Lung (tissue), 12 donors: ENCODE results near the gene TOLLIP. TPM values are rescaled to one million over a fixed set of nuclear protein-coding genes. Genes with fewer than 3 reads are reported as not detected.

Experiments used
- ATAC-seq: fragments of 200-7000 bp; cut with Tn5 transposase; one replicate; pipeline ENCODE4 v1.9.1; 2020; ENCODE audit warnings: moderate number of reproducible peaks; ENCODE audit not compliant: insufficient read depth, low FRiP score
- DNase-seq, 3 donors: peaks; one replicate each; pipeline ENCODE4 v3.0.0-alpha.2; 2013 to 2017
- H3K27ac ChIP-seq, 2 donors: one replicate each; pipeline ENCODE4 v1.5.1; 2013; ENCODE audit warnings: mild to moderate bottlenecking in 2 of 2, moderate library complexity in 2 of 2, control low read depth in 1 of 2, inconsistent platforms in 1 of 2, low read depth in 1 of 2, low read length in 1 of 2
- H3K27me3 ChIP-seq, 3 donors: one replicate each; pipeline ENCODE4 v1.5.1; 2013; ENCODE audit warnings: low read length in 2 of 3; ENCODE audit not compliant: control insufficient read depth in 3 of 3, insufficient read depth in 3 of 3
- H3K36me3 ChIP-seq, 4 donors: one replicate each; pipeline ENCODE4 v1.5.1; 2013; ENCODE audit warnings: low read length in 4 of 4, mild to moderate bottlenecking in 1 of 4, moderate library complexity in 1 of 4; ENCODE audit not compliant: control insufficient read depth in 4 of 4, insufficient read depth in 4 of 4
- H3K4me1 ChIP-seq, 5 donors: one replicate each; pipeline ENCODE4 v1.5.1; 2013; ENCODE audit warnings: low read length in 5 of 5, mild to moderate bottlenecking in 2 of 5, moderate library complexity in 1 of 5; ENCODE audit not compliant: control insufficient read depth in 5 of 5, insufficient read depth in 5 of 5
- H3K4me3 ChIP-seq: one replicate; pipeline ENCODE4 v1.5.1; 2013; ENCODE audit warnings: mild to moderate bottlenecking, control low read depth, moderate library complexity
- H3K9ac ChIP-seq, 2 donors: one replicate each; pipeline ENCODE4 v1.5.1; 2013; ENCODE audit warnings: low read length in 2 of 2, control low read depth in 1 of 2; ENCODE audit not compliant: insufficient read depth in 1 of 2
- H3K9me3 ChIP-seq, 4 donors: one replicate each; pipeline ENCODE4 v1.5.1; 2013; ENCODE audit warnings: low read length in 3 of 4, mild to moderate bottlenecking in 1 of 4, moderate library complexity in 1 of 4; ENCODE audit not compliant: control insufficient read depth in 4 of 4, insufficient read depth in 3 of 4
- CTCF ChIP-seq: IDR thresholded peaks from 2 replicates; pipeline ENCODE4 v1.5.1; 2012; ENCODE audit warnings: mild to moderate bottlenecking; ENCODE audit errors: control extremely low read depth, extremely low read depth
- WGBS, 2 donors: extraction: QIAGEN DNeasy Blood & Tissue Kit; methylation state at CpG; one replicate each; pipeline ENCODE4 v1.1.7; 2013; 5-methylcytosine and 5-hydroxymethylcytosine counted together
- polyA plus RNA-seq, 2 donors: library from polyadenylated mRNA; stranded (reverse); fragments of 200-250 nt; gene quantifications; one replicate each; pipeline ENCODE4 v1.2.1, GENCODE V29; 2013
- total RNA-seq, 2 donors: library from RNA; depleted of rRNA in 1 of 2; stranded (reverse); fragments of >200 nt in 1 of 2; gene quantifications; one replicate each; pipeline ENCODE4 v1.2.1, GENCODE V29; 2014 to 2021
- donor health status: control.
- donor health status: control.
- donor health status: Bipolar disorder and iron deficiency.
- donor health status: healthy.
- donor health status: DM: yes; HTN: yes; CAD: no.

The TOLLIP gene
- total and polyA plus RNA-seq, 4 donors = 26.9 to 79.4 (median 43.4) TPM

DNA sequence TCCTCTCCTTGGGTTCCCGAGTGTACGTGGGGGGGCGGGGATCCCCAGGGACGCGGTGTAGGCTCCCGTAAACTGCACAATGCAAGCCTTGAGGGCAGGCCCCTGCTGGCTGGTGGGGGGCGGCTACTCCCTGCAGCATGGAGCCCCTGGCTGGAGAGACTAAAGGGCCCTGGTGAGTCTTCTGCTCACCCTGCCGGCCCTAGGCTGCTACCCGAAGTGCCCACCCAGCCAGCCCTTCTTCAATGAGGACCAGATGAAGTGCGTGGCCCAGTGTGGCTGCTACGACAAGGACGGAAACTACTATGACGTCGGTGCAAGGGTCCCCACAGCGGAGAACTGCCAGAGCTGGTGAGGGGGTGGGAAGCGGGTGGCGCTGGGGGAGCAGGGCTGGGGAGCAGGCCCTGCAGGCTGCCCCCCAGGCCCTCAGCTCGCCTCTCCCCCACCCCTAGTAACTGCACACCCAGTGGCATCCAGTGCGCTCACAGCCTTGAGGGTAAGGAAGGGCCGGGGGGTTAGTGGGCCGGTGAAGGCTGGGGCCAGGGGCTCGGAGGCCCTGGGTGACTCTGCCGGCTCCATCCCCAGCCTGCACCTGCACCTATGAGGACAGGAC is 69.7 kb downstream of the TOLLIP start:
- Histone ChIP-seq H3K9ac (no peak overlapping the region), H3K27me3 (no peaks in the 10 kb centered on the region)
- no peak for DNase-seq

GRCh38 chr11:1238767-1239595 is 70.5 kb downstream of the TOLLIP start:
- DNase-seq (peak; percentile 19 to 53 (median 42)), ATAC-seq (no peak)
- Histone ChIP-seq H3K27me3 (no peaks in the 10 kb centered on the region), H3K9me3 (peaks cover 0 to 12% (median 0%) of the 10 kb centered on the region in 4 donors), H3K4me1 (no peaks in the 10 kb centered on the region), H3K36me3 (no peaks in the 10 kb centered on the region), H3K27ac (no peak overlapping the region), H3K9ac (no peak overlapping the region), H3K4me3 (no peak overlapping the region)
- 58 to 69% methylated on average over 32 to 34 of the region's 34 CpGs for WGBS, 2 donors
- TF ChIP-seq CTCF = no peak

More for the DNA sequence above, 69.7 kb downstream of the TOLLIP start:
- H3K9me3 ChIP-seq = peaks cover 0 to 12% (median 0%) of the 10 kb centered on the region in 4 donors
- ATAC-seq = no peak
- H3K4me3 ChIP-seq = no peak overlapping the region
- WGBS, 2 donors = 89 to 91% methylated on average over 23 of the region's 23 CpGs
- H3K36me3 ChIP-seq = no peaks in the 10 kb centered on the region
- no peaks in the 10 kb centered on the region for H3K4me1 ChIP-seq
- no peak for TF ChIP-seq CTCF
- H3K27ac ChIP-seq = no peak overlapping the region

DNA sequence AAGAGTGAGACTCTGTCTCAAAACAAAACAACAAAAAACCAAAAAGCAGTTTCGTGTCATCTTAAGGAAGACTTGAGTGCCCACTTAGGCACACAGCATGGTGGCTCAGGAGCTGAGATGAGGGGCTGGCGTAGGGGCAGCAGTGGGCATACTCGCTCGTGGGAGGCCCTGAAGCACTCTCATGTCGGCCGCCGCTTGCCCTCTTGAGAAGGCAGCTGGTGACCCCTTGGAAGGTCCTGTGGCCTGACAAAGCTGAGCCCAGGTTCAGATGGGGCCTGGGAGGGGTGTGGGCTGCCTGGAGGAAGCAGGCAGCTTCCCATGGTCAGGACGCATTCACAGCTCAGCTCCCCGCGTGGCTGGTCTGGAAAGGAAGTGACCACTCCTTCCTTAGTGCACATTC is 71.6 kb downstream of the TOLLIP start:
- ATAC-seq = no peak
- peaks cover 0 to 12% (median 0%) of the 10 kb centered on the region in 4 donors for H3K9me3 ChIP-seq
- H3K4me3 ChIP-seq = no peak overlapping the region
- no peak overlapping the region for H3K27ac ChIP-seq
- H3K4me1 ChIP-seq = no peaks in the 10 kb centered on the region
- 66 to 82% methylated on average over 10 of the region's 10 CpGs for WGBS, 2 donors
- H3K36me3 ChIP-seq = no peaks in the 10 kb centered on the region
- H3K9ac ChIP-seq = no peak overlapping the region
- no peak for TF ChIP-seq CTCF
- no peak for DNase-seq
- H3K27me3 ChIP-seq = no peaks in the 10 kb centered on the region
